GDM1 (cell line): ENCODE results near the gene CNP.
A peak's percentile ranks its signal among the peaks of the same experiment; 100 is the strongest.

Experiments used
- DNase-seq: peaks from one replicate; lab custom pipeline; 2025; lab: John Stamatoyannopoulos, UW

CNP gene

DNA sequence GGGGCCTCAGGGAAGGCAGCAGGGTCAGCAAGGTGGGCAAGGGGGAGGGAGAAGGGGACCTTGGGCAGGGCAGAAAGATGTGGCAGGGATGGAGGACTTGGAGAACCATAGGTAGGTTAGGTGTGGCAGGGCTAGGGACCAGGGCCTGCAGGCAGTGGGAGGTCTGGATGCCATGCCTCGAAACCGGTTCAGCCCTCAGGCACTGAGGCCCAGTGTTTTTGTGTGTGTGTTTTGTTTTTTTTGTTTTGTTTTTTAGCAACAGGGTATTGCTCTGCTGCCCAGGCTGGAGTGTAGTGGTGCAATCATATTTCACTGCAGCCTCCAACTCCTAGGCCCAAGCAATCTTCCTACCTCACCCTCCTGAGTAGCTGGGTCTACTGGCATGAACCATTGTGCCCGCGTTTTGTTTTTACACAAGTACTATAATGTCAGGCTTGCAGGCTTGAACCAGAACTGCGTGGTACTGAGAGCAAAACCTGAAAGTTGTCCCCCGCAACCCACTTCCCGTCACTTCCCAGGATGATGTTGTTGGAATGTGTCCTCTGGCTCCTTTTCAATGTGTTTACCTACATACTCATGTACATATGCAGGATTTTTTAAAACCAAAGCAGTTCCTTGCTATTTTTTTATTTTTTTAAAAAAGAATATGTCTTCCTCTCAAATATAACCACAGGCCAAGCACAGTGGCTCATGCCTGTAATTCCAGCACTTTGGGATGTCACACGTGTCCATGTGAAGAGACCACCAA lies 23.8 kb upstream of the CNP start:
- DNase-seq, result no peak

DNA sequence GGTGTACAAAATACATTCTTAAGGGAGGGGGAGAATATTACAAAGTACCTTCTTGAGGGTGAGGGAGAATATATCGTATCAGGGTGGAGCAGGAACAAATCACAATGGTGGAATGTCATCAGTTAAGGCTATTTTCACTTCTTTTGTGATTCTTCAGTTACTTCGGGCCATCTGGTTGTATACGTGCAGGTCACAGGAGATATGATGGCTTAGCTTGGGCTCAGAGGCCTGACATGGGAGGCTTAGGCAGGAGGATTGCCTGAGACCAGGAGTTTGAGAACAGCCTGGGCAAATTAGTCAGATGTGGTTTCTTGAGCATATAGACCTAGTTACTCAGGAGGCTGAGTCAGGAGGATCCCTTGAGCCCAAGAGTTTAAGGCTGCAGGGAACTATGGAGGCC lies 23.1 kb upstream of the CNP start:
- DNase-seq, result no peak

DNA sequence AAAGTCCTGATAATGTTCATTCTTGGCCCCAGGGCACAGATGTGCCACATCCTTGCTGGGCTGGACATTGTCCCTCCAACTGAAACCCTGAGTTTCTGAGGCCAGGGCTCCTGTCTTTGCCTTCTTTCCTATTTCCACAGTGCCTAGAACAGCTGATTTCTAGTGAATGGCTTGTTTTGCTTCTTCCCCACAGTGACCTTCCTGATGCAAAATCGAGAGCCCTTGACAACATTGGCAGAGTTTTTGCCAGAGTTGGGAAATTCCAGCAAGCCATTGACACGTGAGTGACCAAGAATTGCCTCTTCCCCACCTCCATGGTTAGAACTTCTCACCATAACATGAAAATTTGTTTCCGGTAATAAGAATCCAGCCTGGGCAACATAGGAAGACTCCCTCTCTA lies 21.7 kb upstream of the CNP start:
- DNase-seq, result no peak

DNA sequence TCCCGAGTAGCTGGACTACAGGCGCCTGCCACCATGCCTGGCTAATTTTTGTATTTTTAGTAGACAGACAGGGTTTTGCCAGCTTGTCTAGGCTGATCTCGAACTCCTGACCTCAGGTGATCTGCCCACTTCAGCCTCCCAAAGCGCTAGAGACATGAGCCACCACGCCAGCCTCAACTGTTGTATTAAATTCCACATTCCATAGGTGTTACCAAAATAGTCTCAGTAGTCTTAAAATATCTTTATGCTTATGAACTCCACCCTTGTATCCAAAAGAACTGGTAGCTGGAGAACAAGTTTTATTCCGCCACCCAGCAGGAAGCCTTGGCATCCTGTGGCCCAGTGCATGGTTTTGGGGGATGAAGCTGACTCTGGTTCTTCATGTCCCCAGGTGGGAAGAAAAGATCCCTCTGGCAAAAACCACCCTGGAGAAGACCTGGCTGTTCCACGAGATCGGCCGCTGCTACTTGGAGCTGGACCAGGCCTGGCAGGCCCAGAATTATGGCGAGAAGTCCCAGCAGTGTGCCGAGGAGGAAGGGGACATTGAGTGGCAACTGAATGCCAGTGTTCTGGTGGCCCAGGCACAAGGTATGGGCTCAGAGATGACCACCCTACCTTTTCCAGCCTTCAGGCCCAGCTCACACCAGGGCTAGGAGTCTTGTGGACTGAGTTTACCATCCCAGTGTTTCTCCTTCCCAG lies 17.7 kb upstream of the CNP start:
- no peak for DNase-seq

DNA sequence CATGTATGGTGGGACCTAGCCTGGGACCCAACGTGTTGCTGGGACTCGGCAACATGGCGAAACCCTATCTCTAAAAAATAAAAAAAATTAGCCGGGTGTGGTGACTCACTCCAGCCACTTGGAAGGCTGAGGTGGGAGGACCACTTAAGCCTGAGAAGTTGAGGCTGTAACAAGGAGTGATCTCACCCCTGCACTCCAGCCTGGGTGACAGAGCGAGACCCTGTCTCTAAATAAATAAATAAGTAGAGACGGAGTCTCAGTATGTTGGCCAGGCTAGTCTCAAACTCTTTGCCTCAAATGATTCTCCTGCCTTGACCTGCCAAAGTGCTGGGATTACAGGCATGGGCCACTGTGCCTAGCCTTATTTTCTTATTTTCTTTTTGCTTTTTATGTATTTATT lies 10.1 kb upstream of the CNP start:
- DNase-seq, result no peak

DNA sequence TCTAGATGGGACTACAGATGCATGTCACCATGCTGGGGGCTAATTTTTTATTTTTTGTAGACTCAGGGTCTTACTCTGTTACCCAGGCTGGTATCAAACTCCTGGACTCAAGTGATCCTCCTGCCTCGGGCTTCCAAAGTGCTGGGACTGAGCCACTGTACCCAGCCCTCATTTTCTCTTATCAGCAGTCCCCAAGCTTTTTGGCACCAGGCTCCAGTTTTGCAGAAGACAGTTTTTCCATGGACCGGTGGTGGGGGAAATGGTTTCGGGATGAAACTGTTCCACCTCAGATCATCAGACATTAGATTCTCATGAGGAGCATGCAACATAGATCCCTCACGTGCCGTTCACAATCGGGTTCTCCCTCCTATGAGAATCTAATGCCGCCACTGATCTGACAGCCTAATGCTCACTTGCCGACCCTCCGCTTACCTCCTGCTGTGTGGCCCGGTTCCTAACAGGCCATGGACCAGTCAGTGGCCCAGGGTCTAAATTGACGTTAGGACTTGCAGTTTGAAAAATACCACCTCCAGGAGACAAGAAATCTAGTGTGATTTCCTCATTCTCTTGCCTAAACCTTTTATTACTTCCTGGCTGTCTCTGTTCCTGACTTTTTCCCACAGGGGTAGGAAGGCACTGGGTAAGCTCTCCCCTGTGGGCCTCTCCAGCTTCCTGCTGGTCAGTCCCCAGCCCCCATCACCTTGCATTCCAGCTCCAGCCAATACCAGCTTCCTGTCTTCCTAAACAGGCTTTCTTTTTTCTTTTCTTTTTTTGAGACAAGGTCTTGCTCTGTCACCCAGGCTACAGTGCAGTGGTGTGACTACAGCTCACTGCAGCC lies 9.3 kb upstream of the CNP start:
- no peak for DNase-seq

DNA sequence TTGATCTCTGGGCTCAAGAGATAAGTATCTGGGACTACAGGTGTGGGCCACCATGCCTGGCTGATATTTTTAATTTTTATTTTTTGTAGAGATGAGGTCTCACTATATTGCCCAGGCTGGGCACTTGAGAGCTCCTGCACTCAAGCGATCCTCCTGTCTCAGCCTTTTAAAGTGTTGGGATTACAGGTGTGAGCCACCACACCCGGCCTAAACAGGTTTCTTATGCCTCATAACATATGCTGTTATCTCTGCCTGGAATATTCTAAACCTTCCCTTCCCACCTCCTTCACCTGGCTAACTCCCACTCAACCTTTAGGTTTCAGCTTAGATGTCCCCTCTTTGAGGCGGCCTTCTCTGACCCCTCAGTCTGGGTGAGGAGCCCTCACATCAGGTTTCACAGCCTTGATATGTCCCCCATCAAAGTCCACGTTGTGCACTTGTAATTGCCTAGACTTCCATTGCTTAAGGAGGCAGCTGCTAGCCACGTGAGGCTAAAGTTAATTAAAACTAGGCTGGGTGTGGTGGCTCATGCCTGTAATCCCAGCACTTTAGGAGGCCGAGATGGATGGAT lies 8.6 kb upstream of the CNP start:
- no peak for DNase-seq

DNA sequence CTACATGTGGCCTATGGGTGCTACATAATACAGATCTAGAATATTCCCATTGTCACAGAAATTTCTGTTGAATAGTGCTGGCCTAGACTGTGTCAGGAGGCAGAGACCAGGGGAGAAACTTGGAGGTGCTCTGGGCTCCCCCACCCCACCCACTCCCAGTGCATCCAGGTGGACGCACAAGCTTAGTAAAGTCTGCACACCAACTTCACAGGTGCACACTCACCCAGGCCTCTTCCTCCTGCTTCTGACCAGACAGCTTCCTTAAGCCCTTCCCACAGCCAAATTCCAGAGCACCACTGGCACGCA lies 7.6 kb upstream of the CNP start:
- no peak for DNase-seq

DNA sequence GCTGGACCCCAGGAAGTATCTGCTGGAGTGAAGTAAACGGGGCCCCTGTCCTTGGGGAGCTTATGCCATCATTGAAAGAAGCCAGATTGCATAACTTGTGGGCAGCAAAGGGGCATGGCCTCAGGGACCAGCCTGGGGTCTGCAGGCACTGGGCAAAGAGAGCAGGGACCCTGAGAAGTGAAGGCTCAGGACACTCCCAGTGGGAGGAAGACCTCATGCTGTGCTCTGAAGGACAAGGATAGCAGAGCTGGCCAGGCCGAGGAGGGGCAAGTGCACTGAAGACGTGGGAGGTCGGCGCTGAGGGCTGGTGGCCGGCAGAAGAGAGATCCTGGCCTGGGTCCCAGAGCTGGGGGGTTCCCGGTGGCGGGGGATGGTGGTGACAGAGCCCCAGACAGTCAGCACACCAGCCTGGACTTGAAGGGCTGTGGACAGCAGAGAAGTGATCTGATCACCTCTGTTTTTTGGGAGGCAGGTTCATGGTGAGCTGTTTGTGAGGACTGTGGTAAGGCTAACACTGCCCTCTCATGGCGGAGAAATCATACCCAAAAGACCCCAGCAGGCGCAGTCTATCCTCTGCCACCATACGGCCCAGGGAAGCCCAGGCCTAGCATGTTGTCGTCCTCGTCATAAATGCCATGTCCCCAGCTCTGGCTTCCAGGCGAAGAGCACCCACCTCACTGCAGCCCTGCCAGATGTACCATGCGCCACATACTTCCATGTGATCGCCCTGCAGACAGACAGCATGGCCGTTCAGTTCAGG lies 7.1 kb upstream of the CNP start:
- peak; percentile 49 for DNase-seq

DNA sequence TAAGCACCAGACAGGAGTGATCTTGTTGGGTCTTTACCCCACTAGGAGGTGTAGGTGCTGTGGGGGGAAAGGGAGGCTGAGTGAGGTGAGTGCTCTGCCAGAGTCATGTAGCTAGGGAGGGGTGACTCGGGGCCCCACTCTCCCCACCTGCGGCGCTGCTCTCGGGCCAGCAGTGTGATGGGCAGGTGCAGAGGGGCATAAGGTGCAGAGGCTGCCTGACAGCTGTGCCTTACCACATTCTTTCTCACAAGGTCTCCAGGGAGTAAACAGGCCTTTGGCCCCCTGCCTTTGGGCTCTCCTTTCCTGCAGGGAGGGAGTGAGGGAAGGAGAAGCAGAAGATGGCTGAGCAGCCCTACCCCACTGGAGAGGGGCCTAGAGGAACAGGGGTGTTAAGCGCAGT lies 4.5 kb upstream of the CNP start:
- no peak for DNase-seq

DNA sequence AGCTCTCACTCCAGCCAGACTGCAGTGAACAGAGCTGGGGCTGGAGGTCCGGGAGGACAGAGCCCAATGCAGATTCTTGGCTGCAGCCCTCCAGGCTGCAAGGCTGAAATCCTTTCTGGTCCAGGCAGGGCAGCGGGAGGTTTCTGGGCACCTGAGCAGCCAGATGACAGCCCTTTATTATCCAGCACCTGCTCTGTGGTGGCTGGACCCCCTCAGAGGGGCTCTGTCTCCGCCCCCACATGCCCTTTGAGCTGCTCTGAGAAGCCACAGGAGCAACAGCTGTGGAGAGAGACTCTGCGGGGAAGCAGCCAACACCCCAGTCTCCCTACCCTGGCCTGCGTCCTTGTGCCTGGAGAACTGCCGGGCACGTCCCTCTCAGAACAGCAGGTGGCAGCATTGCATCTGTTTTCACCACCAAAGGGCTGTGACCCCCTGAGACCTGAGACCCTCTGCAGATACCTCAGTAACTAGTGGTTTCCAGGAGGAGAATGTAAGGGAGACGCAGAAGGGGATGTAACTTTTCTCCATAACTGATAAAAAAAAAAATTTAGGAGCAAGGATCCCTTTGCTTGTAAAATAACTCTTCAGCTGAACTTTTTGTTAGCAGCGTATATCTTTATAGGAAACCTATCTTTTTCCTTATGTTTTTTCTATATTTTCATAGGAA lies 3.7 kb upstream of the CNP start:
- peak; percentile 68 for DNase-seq

DNA sequence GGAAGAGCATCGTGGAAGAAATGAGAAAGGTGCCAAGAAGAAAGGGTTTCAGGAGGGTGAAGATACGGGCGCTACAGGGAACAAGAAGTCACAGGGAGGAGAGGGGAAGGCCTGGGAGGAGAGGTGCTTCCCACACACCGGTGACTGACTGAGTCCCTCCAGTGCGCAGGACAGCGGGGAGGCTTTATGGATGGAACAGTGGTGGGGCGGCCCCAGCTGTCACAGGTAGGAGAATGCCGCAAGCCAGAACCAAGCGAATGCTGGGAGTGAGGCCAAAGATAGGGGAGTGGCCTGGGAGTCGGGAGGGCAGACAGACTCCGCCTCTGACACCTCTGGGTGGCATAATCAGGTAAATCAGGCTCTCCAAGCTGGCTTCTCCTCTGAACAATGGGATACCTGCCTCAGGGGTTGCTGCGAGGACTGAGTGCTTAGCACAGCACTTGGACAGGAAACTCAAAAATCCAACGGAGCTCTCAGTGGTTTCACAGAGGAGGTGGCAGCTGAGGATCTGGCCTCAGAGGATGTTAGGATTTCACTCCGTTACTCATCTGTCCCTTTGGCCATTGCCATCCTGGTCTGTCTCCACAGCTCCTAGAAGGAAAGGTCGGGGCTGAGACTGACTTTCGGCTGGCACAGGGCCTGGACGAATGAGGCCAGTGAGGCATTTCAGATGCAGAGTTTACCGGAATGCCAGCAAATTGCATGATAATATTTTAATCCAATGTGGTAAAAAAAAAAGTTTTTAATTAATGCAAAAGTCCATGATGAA lies 717 bp upstream of the CNP start:
- peak; percentile 23 for DNase-seq

DNA sequence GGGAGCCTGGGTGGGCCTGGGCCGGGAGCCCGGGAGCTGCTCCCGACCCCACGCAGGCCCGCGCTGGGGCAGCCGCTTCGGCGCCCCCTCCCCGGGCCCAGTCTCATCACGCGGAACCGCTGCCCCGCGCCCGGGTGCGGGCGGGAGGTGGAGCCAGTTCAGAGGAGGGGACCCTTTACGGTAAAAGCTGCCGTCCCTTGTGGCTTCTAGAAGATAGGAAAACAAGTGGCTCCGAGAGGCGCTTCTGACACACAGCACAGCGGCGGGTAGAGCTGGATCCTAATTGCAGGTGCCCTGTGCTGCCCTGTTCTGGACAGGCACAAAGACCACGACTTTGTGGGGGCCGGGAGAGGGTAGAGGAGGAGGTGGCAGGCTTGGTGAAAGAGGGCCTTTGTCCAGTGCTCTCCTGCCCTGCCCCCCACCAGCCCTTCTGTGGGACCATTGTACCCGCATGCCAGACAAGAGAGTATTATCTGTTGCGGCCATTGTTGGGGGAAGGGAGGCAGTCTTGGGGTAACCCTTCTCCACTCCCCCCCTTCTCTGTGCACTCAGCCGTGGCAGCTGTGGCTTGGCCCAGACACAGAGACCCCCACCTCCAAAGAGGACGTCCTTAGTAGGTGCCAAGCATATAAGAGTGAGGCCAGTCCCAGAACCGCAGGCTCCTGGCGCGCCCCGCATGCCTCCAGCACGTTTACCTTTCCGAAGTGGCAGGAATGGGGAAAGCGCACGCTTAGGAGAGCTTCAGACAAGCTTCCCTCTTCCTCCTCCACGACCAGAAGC lies 736 bp downstream of the CNP start:
- DNase-seq, result no peak

DNA sequence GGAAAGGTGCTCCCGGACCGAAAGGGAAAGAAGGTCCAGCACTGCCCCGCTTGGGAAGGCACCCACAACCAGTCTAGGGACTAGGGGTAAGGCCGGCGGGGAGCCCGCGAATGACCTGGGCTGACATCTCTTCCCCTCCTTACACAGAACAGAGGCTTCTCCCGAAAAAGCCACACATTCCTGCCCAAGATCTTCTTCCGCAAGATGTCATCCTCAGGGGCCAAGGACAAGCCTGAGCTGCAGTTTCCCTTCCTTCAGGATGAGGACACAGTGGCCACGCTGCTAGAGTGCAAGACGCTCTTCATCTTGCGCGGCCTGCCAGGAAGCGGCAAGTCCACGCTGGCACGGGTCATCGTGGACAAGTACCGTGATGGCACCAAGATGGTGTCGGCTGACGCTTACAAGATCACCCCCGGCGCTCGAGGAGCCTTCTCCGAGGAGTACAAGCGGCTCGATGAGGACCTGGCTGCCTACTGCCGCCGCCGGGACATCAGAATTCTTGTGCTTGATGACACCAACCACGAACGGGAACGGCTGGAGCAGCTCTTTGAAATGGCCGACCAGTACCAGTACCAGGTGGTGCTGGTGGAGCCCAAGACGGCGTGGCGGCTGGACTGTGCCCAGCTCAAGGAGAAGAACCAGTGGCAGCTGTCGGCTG lies 1.5 kb downstream of the CNP start:
- DNase-seq, result no peak

DNA sequence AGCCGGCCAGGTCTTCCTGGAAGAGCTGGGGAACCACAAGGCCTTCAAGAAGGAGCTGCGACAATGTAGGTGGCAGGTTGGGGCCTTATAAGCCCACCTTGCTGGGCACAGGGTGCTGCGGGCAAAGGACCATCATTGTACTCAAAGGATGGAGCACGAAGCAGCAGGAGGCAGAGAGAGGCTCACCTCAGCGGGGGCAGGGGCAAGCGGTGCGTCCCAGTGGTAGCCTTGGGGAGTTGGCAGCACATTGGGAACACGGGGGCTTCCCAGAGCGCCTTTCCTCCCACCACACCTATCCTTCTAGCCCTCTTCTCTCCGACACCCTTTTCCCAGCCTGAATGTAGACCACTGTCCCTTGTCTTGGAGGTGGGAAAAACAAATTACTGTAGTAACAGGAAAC lies 2.1 kb downstream of the CNP start:
- no peak for DNase-seq

DNA sequence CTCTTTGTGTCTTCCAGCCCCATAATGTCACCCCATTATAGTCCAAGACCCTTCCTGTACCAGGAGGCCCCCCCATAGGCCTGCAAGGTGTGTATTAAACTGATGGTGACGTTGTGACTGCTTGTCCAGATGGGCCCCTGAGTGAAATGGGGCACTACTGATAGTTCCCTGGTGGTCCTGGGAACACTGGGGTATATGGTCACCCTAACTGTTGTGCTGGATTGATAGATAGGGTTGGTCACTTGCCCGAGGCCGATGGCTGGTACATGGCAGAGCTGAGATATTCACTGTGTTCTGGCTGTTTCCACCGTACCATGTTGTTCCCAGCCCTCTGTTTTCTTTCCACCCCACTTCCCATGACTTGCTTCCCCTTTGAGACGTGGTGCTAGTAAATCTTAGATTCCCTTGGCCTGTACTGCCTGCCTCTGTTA lies 4.3 kb downstream of the CNP start:
- no peak for DNase-seq

DNA sequence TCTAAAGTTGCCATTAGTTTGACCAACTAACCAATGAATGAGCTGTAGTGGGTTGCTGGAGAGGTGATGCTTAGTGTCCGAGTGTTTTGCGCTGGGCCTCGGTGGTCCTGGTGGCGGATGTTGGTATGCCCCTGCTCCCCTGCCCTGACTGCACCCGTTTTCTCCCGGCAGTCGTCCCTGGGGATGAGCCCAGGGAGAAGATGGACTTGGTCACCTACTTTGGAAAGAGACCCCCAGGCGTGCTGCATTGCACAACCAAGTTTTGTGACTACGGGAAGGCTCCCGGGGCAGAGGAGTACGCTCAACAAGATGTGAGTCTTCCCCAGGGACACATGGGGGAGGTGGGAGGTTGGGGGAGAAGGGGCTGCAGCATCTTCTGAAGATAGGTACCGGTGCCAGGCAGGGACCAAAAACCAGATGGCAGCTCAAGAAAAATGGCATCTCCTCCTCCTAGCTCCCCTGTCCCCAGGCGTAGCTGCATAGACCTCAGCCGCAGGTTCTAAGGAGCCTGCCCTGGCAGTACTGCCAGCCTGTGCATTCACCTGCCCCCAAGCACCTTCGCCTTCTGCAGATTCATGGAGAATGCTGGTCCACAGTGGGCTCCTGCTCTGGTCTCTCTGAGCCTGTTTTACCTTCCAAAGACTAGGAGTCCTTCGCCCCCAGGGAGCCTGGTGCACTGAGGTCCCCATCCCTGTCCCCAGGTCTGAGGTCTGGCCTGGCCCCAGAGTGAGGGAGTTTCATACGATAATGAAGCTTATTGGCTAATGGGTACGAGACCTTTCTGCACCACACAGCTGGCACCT lies 5.3 kb downstream of the CNP start:
- no peak for DNase-seq

DNA sequence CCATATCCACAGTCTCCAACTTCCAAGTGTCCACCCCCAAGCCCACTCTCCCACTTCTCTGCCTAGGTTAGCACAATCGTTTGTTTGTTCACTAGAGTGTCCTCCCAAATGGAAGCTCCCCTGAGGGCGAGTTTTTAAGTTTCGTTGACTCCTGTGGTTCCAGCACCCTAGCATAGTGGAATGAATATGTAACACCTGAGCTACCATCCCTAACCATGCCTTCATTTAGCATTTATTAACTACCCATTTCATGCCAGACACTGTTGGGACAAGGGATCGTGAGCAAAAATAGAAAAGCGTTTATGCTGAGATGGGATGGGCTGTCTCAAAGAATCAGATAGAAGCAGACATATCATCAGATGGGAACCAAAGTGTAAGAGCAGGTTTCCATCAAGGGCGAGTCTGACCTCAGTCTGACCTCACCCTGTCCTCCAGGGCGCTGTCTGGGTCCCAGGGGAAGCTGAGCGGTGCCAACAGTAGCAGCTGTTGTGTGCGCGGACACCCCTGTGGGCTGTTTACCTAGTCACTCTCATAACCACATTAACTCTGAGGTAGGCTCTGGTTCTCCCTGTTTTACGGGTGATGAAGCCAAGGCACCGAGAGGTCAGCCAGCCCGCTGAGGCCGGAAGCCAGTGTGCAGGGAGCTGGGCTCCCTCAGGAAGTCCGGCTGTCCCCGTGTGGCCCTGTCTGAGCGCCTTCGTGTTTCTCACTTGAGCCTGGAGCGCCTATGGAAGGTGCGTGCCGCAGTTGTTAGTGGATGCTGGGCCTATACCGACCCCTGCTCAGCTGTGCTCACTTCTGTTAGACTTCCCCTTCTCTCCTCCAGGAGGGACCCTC lies 6.2 kb downstream of the CNP start:
- no peak for DNase-seq
